Measurements from ENCODE around the gene PTPRG. TPM values are rescaled to one million over a fixed set of nuclear protein-coding genes. Genes with fewer than 3 reads are reported as not detected.

PTPRG gene
- total RNA-seq, 4 donors from 2014 or later: 8.4 to 37.3 (median 14.9) TPM

DNA sequence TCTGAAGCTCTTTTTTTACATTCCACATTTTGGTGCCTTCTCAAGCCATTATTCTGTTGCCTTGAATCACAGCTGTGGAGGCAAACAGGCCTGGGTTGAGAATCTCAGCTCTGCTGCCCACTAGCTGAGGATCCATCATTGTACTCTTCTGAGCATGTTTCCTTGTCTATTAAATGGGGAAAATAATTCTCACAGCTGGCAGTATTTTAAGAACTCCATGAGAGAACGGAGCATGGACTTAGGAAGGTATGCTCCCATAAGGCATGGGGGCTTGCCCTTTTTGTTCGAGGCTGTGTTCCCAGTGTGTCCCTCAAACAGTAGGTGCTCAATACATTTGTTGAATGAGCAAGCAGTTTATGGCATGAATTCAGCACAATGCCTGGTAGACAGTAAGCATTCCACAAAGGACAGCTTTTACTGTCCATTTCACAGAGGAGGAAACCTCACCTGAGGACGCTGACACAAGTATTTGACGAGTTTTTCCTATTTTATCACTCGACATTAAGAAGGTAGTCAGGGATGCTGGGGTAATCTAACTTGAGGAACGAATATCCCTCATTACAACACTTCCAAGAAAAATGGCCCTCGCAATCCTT is 2.1 kb upstream of the PTPRG start:
- intact Hi-C loops (cut with DNase I; ENCODE audit: low total_unique reads): no loop called here
- 49 to 52% methylated on average over 7 of the region's 7 CpGs for WGBS, 2 donors
- no peak for TF ChIP-seq POLR2A (IDR thresholded peaks at IDR 0.05)
- TF ChIP-seq, protein P1, sequence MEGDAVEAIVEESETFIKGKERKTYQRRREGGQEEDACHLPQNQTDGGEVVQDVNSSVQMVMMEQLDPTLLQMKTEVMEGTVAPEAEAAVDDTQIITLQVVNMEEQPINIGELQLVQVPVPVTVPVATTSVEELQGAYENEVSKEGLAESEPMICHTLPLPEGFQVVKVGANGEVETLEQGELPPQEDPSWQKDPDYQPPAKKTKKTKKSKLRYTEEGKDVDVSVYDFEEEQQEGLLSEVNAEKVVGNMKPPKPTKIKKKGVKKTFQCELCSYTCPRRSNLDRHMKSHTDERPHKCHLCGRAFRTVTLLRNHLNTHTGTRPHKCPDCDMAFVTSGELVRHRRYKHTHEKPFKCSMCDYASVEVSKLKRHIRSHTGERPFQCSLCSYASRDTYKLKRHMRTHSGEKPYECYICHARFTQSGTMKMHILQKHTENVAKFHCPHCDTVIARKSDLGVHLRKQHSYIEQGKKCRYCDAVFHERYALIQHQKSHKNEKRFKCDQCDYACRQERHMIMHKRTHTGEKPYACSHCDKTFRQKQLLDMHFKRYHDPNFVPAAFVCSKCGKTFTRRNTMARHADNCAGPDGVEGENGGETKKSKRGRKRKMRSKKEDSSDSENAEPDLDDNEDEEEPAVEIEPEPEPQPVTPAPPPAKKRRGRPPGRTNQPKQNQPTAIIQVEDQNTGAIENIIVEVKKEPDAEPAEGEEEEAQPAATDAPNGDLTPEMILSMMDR (IDR thresholded peaks at IDR 0.05): no peak
- no peak overlapping the region for H3K4me3 ChIP-seq (ENCODE audit: low read depth, poor library complexity, severe bottlenecking)
- DNase-seq (ENCODE audit: low spot score in 2 of 2): no peak

DNA sequence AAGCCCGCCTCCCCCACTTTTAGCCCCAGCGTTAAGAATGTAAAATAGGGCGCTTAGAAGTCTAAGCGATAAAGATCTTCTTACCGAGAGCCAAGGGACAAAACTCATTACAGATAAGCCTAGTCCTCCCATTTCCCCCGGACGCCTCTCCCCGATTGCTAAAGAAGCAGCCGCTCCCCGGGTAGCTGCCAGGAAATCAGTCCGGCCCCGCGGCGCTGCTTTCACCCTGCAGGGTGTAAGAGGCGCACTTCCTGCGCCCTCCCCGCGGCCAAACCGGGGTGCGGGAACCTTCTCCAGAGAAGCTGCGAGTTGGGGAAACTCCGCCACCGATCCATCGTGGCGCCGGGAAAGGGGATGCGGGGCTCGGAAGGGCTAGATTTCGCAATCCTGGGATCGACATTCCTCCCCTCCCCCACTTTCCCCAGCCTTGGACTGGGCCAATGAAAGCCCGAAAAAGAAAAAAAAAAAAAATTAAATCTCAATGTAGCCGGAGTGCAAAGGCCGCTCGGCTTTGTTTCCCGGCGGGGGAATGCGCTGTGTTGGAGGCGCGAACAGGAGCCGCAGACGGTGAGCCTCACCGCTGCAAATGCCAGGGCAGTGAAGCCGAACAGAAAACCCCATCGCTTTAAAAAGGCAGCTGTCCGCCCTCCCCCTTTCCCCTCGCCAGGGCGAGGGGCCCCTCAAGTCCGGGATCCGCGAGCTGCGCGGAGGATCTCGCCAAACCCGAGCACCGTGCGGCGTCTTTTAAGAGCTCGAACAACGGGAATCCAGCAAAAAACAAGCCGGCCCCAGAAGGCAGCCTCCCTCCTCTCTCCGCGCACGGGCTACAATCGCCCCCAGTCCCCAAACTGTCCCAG is 626 bp upstream of the PTPRG start:
- TF ChIP-seq POLR2A (IDR thresholded peaks at IDR 0.05): no peak
- TF ChIP-seq, protein P1 (IDR thresholded peaks at IDR 0.05): no peak
- H3K4me3 ChIP-seq (ENCODE audit: low read depth, poor library complexity, severe bottlenecking): peak overlapping the region; percentile 49
- intact Hi-C loops (cut with DNase I; ENCODE audit: low total_unique reads): no loop called here
- DNase-seq (ENCODE audit: low spot score in 2 of 2): peak; percentile 74 to 96
- 0 to 1% methylated on average over 64 of the region's 64 CpGs for WGBS, 2 donors

DNA sequence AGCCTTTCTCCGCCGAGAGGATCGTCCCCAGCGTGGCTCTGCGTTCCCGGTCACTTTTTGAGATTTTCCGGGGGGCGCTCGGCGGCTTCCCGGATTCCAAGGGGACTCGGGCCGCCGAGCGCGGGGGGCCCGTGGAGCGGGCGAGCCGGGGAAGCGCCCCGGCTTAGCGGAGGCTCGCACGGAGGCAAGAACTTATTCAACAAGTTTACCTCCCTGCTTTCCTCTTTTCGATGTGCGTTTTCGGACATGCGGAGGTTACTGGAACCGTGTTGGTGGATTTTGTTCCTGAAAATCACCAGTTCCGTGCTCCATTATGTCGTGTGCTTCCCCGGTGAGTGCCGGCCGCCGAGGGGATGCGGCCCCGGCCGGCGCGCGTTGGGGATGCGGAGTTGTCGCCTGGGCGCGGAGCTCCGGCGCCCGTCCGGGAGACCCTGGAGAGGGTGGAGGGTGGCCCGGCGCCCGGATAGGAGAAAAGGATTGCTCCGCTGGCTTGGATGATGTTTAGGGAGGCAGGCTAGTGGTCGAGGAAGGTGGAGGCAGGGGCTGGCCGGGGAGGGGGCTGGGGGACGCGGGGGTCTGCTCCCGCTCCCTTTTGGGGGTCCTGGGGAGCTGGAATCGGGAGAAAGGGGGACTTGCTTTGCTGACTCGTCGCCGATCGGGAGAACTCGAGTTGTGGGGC is 810 bp downstream of the PTPRG start:
- intact Hi-C loops (cut with DNase I; ENCODE audit: low total_unique reads): no loop called here
- WGBS, 2 donors: 0 to 1% methylated on average over 40 to 44 of the region's 65 CpGs
- no peak for DNase-seq (ENCODE audit: low spot score in 2 of 2)
- TF ChIP-seq, protein P1 (IDR thresholded peaks at IDR 0.05): no peak
- TF ChIP-seq POLR2A (IDR thresholded peaks at IDR 0.05): no peak
- H3K4me3 ChIP-seq (ENCODE audit: low read depth, poor library complexity, severe bottlenecking): peak overlapping the region; percentile 82

DNA sequence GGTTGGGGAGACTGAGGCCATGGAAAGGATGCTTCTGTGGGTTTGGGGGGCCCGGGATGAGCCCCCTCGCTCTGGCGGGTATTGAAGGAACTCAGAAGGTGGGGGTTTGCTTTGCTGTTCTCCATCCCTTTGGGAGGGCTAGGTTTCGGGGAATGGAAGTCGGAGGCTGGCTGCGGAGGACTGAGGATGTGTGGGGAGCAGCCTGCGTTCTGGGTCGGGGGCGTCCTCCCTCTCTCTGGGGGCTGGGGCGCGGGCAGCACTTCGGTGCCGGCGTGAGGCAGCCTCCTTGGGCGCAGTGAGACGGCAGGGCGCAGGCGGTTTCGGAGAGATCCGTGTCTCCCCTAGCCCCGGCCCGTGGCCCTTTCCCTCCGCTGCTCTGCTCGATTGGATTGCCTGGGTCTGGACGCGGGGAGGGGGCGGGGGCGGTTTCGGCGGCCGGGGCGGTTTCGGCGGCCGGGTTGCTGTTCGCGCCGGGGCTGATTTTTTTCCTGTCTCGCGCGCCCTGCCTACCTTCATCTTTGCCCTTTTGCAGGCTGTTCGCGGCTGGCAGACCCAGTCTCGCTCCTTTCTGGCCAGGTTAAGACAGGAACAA is 1.4 kb downstream of the PTPRG start:
- peak overlapping the region; percentile 82 for H3K4me3 ChIP-seq (ENCODE audit: low read depth, poor library complexity, severe bottlenecking)
- no peak for DNase-seq (ENCODE audit: low spot score in 2 of 2)
- TF ChIP-seq POLR2A (IDR thresholded peaks at IDR 0.05): no peak
- TF ChIP-seq, protein P1 (IDR thresholded peaks at IDR 0.05): no peak
- 0 to 1% methylated on average over 22 to 35 of the region's 44 CpGs for WGBS, 2 donors
- intact Hi-C loops (cut with DNase I; ENCODE audit: low total_unique reads): no loop called here

DNA sequence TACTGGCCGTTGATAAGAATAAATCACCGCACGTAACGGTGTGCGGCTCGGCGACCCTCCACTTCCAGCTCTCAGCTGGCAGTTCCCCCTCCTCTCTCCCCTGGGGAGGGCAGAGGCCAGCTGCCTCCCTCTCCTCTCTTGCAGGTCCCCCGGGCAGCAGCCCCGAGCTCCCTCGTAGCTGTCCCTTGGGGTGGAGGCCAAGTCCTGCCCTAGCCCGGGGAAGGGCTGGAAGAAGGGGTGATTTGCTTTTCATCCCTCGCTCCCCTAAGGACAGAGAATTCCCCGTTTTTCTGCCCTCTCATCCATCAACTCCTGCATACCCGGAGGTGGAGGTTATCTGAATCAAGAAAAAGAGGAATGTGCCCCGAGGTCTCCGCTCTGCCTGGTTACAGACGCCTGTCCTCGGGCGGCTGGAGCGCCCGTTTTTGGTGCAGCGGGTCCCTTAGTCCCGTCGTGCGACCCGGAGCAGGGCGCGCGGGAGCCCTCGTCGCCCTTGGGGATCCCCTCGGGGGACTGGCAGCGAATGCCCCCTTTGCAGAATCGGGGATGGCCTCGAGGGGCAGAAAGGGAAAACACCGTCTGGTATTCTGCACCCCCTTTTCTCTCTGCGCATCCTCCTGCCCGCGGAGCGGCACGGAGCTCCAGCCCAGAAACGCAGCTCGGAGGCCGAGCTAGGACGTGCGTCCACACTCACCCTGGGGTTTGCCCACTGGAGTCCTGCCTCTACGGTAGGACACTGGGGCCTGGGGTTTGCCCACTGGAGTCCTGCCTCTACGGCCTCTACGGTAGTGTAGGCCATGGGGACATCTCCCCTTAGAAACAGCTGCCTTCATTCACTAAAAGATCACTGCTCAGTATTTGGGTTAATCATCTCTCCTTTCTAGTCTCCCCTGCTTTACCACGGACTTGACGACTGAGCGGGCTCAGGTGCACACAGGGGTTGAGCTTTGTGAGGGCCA is 2.2 kb downstream of the PTPRG start:
- TF ChIP-seq, protein P1 (IDR thresholded peaks at IDR 0.05): no peak
- no peak for TF ChIP-seq POLR2A (IDR thresholded peaks at IDR 0.05)
- 3% methylated on average over 33 to 49 of the region's 52 CpGs for WGBS, 2 donors
- intact Hi-C loops (cut with DNase I; ENCODE audit: low total_unique reads): no loop called here
- no peak for DNase-seq (ENCODE audit: low spot score in 2 of 2)
- peak overlapping the region; percentile 82 for H3K4me3 ChIP-seq (ENCODE audit: low read depth, poor library complexity, severe bottlenecking)
